ENCODE results near the gene RARB.

The RARB gene

DNA sequence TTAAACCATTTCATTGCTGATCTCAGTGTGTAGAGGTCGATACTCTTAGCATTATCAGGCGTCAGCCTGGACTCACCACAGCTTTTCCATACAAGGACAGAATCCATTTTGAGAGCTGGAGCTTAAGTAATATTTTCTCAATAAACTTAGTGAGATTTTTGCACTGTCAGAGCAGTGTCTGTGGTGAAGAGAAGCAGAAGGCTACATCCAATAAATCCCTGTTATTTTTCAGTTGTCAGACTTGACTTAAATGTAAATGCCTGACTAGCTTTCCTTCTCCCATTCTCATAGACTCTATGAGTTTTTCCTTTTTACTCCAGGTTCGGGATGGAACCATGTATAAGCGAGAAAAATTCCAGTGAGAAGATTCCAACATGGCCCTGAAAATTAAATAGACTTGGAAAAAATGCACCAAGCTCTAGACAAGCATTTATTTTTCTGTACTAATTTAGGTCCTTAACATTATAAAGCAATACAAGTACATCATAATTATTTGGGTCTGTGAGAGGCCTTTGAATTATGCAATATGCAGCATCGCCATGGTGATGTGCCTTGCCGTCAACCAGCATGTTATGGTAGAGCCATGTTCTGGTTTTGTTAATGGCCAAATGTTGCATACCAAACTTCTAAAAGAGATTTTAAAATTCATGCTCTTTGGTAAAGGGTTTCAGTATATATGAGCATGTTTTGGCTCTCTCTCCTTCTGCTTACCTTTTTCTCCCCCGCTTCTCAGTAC is 62.0 kb downstream of the RARB start:
- no peak overlapping the region for H3K4me3 ChIP-seq (ENCODE audit: low read length)
- DNase-seq (ENCODE audit: low read depth, low spot score), result no peak

DNA sequence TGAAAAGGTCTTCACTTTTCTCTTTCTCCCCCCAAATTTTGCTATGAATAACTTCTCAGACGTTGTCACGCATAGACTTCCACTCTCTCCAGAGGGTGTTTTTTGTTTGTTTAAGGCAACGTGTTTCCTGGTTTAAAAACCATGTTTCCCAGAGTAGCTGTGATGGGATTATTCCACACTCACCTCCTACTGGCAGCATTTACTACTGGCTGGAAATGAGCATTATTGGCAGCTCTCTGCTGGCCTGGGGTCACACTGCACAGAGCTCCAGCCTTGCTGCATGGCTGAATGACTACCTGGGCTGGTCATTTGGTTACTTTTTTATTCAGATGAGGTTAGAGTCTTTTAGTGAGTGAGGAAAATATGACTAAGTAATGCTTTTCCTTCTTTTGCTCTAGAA is 65.2 kb downstream of the RARB start:
- no peak for DNase-seq (ENCODE audit: low read depth, low spot score)
- no peak overlapping the region for H3K4me3 ChIP-seq (ENCODE audit: low read length)

DNA sequence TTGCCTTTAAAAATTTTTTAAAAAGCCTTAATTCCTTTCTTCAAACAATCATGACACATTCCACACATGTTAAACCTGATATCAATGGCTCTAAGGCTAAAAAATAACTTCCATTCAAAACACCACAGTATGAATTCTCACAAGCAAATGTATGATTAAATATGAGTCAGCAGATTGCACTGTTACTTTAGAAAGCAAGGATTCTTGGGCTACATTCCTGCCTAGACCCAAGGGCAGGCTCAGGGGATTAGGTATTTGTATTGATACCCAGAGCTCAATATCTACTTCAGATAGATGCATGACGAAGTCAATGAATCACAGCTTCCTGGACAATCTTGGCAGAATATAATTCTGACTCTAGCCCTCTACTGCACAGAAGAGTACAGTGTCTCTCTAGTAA is 65.7 kb downstream of the RARB start:
- no peak overlapping the region for H3K4me3 ChIP-seq (ENCODE audit: low read length)
- no peak for DNase-seq (ENCODE audit: low read depth, low spot score)

DNA sequence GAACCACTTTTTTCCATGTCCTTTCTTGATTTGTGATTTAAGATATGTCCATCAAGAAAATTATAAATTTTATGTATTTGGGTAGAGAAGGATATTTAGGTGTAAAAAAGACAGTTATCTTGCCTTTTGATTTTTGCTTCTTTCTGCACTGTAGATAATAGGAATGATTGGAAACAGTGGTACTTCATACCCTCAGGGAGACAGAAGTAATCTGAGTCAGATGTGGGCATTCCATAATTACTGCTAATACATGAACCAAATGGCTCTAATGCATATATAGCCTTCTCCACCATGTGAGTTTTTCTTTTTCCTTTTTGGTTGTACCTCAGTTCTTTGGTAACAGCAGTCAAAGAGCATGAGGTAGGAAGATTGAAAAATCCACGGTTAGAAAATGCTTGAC is 67.2 kb downstream of the RARB start:
- DNase-seq (ENCODE audit: low read depth, low spot score), result no peak

DNA sequence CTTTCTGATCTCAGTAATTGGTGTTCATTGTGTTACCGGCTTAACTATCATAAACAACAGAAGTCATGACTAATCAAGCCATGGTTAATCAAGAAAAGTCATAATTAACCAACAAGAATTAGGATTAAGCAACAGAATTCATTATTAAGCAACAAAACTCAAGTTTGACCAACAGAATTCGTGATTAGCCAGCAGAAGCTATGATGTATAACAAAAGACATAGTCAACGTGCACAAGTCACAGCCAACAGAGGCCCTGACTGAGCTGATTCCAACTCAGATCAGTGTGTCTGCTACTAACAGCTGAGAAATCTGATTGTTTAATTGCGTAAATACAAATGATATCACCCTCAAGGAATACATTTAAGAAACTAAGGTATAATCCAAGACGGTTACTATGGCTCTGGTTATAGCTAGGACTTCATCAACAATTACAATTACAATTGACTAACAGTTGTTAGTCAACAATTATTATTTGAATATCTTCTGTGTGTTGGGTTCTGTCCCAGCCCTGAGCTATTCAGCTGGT is 67.7 kb downstream of the RARB start:
- no peak overlapping the region for H3K4me3 ChIP-seq (ENCODE audit: low read length)
- DNase-seq (ENCODE audit: low read depth, low spot score), result no peak

More for the DNA sequence above, 67.2 kb downstream of the RARB start:
- no peak overlapping the region for H3K4me3 ChIP-seq (ENCODE audit: low read length)

DNA sequence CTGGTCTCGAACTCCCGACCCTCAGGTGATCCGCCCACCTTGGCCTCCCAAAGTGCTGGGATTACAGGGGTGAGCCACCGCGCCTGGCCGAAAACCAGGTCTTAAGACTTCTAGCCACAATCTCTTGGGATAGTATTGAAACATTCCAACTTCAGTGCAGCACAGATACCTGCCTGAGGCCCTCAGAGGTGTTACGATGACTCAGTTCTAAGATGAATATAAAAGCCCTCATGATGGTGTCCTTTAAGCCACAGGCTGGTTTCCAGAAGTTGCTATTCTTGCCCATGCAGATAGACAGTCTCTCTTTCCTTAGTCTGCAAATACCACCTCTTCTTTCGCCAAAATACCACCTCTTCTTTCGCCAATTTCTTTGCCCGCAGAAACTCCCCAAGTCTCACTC is 69.0 kb downstream of the RARB start:
- DNase-seq (ENCODE audit: low read depth, low spot score), result no peak
- H3K4me3 ChIP-seq (ENCODE audit: low read length), result no peak overlapping the region

DNA sequence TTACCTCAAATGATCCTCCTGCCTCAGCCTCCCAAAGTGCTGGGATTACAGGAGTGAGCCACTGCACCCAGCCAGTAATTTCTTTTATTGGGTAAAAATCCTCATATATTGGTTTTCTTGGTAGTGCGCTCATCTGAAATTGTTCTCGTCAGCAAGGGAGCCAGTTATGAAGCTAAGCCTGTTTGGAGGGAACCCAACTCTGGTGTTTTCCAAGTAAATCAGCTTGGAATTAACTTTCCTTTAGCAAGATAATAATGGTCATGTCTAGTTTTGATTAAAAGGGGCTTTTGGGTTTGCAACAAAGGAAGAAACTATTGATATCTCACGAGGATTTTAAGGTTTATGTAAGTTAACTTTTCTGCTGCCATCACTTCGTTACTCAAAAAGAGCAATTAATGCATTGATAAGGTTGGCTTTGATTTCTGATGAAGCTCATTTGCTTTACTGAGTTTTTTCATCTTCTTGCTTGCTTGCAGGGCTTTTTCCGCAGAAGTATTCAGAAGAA is 72.7 kb downstream of the RARB start:
- DNase-seq (ENCODE audit: low read depth, low spot score), result no peak
- H3K4me3 ChIP-seq (ENCODE audit: low read length), result no peak overlapping the region

DNA sequence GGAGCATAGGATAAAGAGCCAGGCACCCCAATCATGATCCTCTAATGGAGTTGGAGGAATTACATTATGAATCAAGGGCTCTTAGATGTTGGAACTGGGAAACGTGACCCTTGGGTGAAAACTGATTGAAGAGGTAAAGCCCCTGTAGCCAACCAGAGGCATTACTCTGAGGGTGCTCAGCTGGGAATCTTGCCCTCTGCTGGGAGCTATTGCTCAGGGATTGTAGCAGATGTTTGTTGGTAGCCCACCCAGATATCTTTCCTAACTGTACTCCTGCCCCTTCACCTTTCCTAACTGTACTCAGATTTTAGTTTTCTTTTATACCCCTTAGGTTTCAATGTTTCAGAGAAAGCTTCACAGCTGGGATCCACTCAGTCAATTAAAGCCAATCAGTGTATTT is 74.2 kb downstream of the RARB start:
- H3K4me3 ChIP-seq (ENCODE audit: low read length), result no peak overlapping the region
- DNase-seq (ENCODE audit: low read depth, low spot score), result no peak

DNA sequence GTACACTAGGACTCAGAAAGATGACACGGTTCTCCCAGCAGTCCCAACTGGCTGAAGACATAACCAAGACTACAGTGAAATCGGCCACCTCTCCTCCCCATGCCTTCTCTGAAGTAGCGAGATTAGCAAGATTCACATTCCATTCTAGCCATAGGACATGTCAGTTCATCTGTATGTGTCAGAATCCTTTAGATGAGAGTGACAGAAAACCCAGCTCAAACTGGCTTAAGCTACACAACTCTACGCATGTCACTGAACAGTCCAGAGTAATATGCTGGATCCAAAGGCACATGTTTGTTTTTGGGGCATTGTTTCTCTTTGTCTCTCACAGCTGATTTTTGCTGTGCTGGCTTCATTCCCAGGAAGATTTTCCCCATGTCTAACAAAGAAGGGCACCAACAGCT is 75.8 kb downstream of the RARB start:
- H3K4me3 ChIP-seq (ENCODE audit: low read length), result no peak overlapping the region
- DNase-seq (ENCODE audit: low read depth, low spot score), result no peak

DNA sequence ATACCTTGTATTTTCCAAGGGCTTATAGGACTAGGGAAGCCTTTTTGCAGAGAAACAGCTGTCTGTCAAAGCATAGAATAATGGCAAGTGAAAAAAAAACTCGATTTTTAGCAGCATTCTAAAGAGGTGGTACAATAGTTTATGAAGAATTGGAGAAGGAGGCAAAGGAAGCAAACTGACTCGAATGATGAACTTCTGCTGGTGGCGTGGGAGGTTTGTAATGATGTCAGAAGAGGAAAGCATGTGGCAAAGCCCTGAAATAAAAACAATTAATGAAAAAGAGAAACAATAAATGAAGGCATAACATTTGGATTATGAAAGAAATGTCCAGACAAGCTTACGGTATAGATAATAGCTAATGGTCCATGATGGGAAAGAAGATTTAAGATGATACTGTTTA is 77.5 kb downstream of the RARB start:
- DNase-seq (ENCODE audit: low read depth, low spot score), result no peak
- no peak overlapping the region for H3K4me3 ChIP-seq (ENCODE audit: low read length)

DNA sequence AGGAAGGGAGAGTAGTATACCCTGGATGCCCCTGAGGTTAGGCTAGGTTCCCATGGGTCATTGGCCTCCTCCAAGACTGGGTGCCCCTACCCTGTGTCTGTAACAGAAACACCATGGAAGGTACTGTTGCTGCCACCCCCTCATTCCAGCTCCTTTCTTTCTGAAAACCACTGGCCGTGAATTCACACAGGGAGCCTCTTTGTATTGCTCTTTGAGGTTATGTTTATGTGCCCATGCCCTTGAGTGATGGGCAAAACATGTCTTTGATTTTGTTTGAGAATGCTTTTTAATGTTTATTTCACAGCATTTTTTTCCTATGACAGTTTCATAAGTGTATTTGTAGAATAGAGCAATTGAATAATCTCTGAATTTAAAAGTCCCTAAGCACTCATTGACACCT is 79.7 kb downstream of the RARB start:
- no peak overlapping the region for H3K4me3 ChIP-seq (ENCODE audit: low read length)
- no peak for DNase-seq (ENCODE audit: low read depth, low spot score)

DNA sequence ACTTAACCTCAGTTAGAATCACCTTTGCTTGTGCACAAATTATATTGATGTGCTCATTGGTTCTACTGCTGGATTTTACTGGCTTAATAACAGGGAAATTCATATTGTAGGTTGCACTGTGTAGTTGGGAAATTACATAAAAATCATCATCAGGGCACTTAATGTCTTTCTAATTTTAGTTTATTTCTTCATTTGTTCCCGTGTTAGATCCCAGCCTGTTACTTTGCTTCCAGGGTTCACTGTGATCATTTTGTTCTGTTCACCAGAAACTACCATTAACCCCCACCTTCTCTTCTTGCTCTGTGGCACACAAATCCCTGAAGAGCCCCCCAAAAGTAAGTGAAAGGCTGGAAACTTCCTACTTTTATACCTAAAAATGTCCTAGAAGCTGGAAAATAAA is 80.4 kb downstream of the RARB start:
- no peak for DNase-seq (ENCODE audit: low read depth, low spot score)
- no peak overlapping the region for H3K4me3 ChIP-seq (ENCODE audit: low read length)

DNA sequence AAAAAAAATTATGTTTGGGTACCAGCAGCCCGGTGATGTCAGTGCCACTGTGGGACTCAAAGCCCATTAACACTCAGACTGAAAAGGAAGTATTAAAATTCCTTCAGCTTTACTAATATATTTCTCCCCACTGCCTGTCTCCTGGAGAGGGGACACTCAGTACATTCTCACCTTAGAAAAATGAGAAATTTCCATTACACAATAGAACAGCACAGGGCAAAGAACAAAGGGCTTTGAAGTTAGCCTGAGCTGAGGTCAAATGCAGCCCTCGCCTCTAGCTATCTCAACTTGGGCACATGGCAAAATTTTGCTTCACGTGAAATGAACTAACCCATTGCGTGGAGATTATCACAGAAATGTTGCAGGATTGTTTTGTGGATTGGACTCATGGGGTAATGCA is 80.8 kb downstream of the RARB start:
- H3K4me3 ChIP-seq (ENCODE audit: low read length), result no peak overlapping the region
- DNase-seq (ENCODE audit: low read depth, low spot score), result no peak

DNA sequence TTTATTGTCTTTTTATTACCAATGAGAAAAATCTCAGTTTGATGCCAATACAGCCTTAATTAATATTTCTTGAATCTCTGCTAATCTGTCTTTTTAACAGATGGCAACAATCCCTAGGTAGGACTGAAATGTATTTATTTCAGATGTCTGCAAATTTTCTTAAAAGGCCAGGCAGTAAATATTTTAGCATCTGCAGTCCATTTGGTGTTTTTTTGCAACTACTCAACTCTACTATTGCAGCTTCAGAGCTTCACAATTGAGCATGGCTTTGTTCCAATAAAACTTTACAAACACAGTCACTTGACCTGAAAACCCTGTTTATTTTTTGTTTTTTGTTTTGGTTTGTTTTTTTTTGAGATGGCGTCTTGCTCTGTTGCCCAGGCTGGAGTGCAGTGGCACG is 82.7 kb downstream of the RARB start:
- no peak overlapping the region for H3K4me3 ChIP-seq (ENCODE audit: low read length)
- DNase-seq (ENCODE audit: low read depth, low spot score), result no peak

DNA sequence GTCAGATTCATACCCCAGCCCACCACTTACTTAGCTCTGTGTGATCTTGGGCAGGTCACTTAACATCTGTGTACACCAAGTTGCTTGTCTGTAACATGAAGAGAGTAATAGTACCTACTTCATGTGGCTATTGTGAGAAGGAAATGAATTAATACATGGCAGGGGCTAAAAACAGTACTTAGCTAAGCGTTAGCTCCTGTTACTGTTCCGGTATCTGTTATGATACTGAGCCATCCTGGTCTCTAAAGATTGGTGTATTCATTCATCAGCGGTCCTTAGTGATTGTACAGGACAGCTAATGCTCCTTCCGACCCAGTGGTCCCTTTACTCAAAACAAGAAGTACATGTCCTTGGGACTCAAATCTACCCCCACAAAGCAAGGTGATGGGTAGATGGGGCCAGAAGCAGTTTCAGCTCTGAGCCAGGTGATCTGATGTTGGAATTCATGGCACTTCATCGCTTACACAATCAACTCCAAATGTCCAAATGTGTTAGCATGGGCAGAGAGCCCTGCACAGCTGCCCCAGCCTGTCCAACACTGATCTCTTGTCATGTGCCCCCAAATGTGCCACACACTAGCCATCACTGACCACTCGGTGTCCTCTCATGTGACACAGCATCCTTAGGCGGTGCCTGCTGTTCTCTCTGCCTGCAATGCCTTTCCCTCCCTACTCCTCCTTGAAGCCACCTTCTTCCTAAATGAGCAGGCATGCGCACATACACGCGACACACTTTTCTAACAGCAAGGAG is 84.1 kb downstream of the RARB start:
- DNase-seq (ENCODE audit: low read depth, low spot score), result no peak
- no peak overlapping the region for H3K4me3 ChIP-seq (ENCODE audit: low read length)

DNA sequence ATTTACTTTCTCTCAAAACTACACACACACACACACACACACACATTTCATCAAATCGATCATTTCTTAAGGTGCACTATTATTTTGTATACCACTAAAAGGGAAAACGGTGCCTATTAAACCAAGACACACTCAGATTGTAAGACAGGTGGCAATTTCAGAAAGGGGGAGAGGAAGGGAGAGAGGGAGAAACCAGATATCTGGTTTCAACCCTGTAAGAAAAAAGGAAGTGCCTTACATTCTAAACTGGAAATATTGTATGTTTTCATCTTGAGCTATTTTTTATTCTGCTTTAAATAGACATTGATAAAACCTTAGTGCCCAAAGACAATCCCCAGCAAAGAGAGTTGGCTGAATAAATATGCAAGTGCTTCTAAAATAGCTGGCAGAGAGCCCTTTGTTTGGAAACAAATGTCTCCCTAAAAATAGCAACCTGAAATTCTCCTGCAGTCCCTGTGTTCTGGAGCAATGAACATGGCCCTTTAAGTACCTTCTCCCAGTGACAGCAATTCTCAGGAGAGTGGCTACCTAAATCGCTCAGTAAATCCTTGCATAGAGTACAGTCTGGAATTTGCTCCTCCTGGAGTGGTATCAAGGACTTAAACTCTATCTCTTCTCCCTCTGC is 85.7 kb downstream of the RARB start:
- H3K4me3 ChIP-seq (ENCODE audit: low read length), result no peak overlapping the region
- no peak for DNase-seq (ENCODE audit: low read depth, low spot score)

DNA sequence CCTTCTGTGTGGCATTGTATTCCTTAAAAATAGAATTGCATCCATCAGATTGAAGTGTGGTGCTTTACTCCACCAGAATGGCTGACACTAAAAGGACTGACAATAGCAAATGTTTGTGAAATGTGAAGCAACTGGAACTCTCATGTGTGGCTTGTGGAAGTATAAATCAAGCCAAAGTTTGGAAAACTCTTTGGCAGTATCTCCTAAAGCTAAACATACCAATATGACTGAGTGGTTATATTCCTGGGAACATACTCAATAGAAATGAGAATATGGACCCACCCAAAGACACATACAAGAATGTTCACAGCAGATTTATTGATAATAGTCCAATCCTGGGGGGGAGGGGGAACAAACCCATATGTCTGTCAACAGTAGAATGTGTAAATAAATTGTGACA is 87.1 kb downstream of the RARB start:
- DNase-seq (ENCODE audit: low read depth, low spot score), result no peak
- H3K4me3 ChIP-seq (ENCODE audit: low read length), result no peak overlapping the region

DNA sequence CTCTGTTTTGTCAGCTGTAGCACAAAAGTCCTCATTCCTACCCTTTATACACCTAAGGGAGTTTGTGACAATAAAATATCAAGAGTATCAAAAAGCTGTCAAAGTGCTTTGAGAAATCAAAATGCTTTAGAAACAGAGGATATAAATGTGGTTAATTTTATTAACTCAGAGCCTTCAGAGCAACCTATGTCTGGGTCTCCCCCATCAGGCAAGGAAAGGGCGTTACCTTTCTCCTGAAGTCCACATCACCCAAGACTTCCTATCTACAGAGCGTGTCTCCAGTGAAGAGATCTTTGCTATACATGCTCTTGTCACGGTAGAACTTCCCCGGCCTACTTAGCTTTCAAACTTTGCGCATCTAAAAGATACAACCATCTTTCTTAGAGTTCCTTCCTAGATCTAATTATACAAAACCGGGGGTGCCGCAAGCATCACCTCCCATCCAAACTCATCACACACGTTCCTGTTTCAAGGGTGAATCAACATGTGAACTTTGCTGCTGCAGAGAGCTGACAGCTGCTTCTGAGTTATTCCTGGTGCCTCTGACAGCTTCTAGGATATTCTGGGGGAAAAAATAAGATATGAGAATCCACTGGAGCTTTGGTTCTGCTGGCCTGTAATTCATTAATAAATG is 93.0 kb downstream of the RARB start:
- H3K4me3 ChIP-seq (ENCODE audit: low read length), result no peak overlapping the region
- DNase-seq (ENCODE audit: low read depth, low spot score), result no peak

DNA sequence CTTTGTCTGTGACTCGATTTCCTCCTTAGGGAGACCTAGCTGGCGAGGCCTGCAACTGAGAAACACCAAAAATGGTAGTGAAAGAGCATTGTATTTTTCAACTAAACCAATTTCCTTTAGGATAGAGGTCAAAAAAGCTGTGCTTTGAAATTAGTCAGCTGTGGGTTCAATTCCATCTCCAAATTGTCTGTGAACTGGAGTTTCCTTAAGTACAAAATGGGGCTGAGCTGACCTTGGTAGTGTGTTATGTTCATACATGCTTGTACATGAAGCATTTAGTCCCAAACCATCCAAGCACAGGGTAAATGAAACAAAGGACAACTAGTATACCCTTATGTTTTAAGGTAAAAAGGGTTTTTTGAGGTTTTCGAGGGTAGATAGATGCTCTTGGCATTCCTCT is 99.3 kb downstream of the RARB start:
- no peak for DNase-seq (ENCODE audit: low read depth, low spot score)
- H3K4me3 ChIP-seq (ENCODE audit: low read length), result no peak overlapping the region

DNA sequence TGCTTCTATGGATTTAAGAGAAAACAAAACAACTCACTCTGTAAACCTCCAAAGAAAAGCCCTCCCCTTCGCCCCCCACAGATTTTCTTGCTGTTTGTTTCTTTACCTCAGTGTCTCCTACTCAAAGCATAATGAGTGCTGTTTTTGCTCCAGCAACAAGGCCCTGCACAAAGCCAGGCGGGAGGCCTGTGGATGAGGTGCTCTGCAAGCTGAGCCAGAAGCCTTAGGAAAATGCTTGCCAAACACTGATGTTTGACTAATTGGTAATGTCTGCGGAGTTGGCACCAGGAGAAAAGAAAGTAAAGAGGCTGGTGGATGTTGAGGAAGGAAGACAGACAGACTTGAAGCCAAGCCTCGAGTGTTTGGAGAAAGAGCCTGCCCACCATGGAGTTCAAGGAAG is 99.7 kb downstream of the RARB start:
- H3K4me3 ChIP-seq (ENCODE audit: low read length), result no peak overlapping the region
- no peak for DNase-seq (ENCODE audit: low read depth, low spot score)

All from Jurkat, Clone E6-1 (cell line).